C4-2B (cell line): Measurements from ENCODE around the gene MDK.

ENCODE experiments used
- H3K27ac ChIP-seq: fragments of 450-650 bp; 2 replicates; pipeline ENCODE4 v1.5.1; 2017
- CTCF ChIP-seq: fragments of 450-650 bp; conservative IDR thresholded peaks from 2 replicates; pipeline ENCODE4 v1.5.1; 2017; ENCODE audit warnings: mild to moderate bottlenecking
- ZFX ChIP-seq: fragments of 450-650 bp; IDR thresholded peaks from 2 replicates; pipeline ENCODE4 v1.6.1; 2017

MDK gene

GRCh38 chr11:46357483-46357936 is 24.0 kb upstream of the MDK start:
- no peak for TF ChIP-seq CTCF
- no peak for TF ChIP-seq ZFX
- H3K27ac ChIP-seq = no peak overlapping the region

GRCh38 chr11:46359953-46360352 is 21.5 kb upstream of the MDK start:
- no peak overlapping the region for H3K27ac ChIP-seq
- TF ChIP-seq ZFX (no peak), CTCF (no peak)

GRCh38 chr11:46360878-46361277 is 20.6 kb upstream of the MDK start:
- no peak overlapping the region for H3K27ac ChIP-seq
- TF ChIP-seq ZFX (no peak), CTCF (no peak)

GRCh38 chr11:46361283-46362155 is 19.9 kb upstream of the MDK start:
- no peak for TF ChIP-seq CTCF
- no peak for TF ChIP-seq ZFX
- H3K27ac ChIP-seq = no peak overlapping the region

- no peak for TF ChIP-seq CTCF
- TF ChIP-seq ZFX = no peak
- peak overlapping the region; percentile 24 for H3K27ac ChIP-seq
Observed at GRCh38 chr11:46362156-46363030, 19.1 kb upstream of the MDK start.

GRCh38 chr11:46363031-46363407 is 18.4 kb upstream of the MDK start:
- peak overlapping the region; percentile 24 for H3K27ac ChIP-seq
- no peak for TF ChIP-seq CTCF
- no peak for TF ChIP-seq ZFX

GRCh38 chr11:46363455-46364005 is 17.9 kb upstream of the MDK start:
- peak overlapping the region; percentile 24 for H3K27ac ChIP-seq
- no peak for TF ChIP-seq CTCF
- no peak for TF ChIP-seq ZFX
